HG03103 (cell line): Measurements from ENCODE around the gene PTPRN2.
"Not testable (repeated sequence)": the region's sequence is repeated elsewhere in the genome, so short reads cannot be mapped to it uniquely, and the experiment has no call there.

ENCODE experiments used
- ATAC-seq: cut with Tn5 transposase; IDR thresholded peaks from one replicate; pipeline ENCODE4 v1.9.1; 2021; ENCODE audit warnings: low read depth; ENCODE audit not compliant: unreplicated experiment

PTPRN2 gene

DNA sequence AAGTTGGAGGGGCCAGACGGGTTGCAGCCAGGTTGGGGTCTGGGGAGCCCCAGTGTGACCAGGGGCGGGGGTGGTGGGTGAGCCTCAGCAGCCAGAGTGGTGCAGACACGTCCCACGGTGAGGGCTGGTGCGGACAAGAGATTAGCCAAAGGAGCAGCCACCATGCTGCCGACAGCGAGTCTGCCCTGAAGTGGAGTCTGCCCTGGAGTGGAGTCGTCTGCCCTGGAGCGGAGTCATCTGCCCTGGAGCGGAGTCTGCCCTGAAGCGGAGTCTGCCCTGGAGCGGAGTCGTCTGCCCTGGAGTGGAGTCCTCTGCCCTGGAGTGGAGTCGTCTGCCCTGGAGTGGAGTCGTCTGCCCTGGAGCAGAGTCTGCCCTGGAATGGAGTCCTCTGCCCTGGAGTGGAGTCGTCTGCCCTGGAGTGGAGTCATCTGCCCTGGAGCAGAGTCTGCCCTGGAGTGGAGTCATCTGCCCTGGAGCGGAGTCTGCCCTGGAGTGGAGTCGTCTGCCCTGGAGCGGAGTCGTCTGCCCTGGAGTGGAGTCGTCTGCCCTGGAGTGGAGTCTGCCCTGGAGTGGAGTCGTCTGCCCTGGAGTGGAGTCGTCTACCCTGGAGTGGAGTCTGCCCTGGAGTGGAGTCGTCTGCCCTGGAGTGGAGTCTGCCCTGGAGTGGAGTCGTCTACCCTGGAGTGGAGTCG lies 64.3 kb downstream of the PTPRN2 start:
- not testable (repeated sequence) for ATAC-seq

- not testable (repeated sequence) for ATAC-seq
Measured at GRCh38 chr7:158521795-158522194, 65.8 kb downstream of the PTPRN2 start.

DNA sequence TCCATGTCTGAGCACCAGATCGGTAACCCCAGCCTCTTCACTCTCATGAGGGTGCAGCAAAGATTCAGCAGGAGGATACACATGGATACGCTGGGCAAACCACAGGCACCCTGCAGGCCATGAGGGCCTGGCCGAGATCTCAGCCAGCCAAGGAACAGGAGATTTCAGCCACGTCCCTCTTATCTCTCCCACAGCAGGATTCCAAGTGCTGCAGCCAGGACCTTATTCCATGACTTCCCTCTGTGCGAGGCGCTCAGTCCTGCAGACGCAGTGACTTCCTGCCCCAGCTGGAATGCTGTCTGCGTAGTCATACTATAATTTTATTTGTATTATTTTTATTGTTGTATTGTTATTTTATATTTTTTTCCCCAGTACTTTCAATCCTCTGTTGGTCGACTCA lies 66.8 kb downstream of the PTPRN2 start:
- ATAC-seq = no peak

DNA sequence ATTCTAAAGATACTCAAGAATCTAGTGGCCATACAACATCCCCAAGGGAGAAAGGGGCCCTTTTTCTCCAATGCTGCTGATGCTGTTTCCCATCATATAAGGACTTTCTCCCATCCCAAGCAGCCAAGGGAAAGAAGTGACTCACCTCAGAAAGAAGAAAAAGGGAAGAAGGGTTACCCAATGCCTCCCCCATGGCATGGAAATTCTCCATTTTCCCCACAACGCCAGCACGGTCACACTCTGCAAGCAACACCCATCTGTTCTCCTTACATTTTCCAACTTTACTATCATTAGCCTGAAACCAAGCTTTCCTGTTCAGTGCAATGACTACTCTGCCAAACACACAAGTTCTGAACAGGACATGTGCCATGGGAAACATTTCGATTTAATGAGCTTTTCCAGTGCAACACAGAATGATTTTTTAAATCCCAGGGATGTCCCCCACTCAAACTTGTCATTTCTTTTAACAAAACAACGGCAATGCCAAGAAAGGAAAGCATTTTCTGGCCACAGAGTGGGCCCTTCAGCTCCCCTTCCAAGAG lies 67.9 kb downstream of the PTPRN2 start:
- no peak for ATAC-seq

GRCh38 chr7:158518980-158519632 lies 68.5 kb downstream of the PTPRN2 start:
- no peak for ATAC-seq

GRCh38 chr7:158517571-158517970 lies 70.1 kb downstream of the PTPRN2 start:
- no peak for ATAC-seq

GRCh38 chr7:158517072-158517471 lies 70.6 kb downstream of the PTPRN2 start:
- no peak for ATAC-seq

- ATAC-seq = no peak
Measured at GRCh38 chr7:158516524-158516923, 71.1 kb downstream of the PTPRN2 start.

- ATAC-seq = no peak
Measured at GRCh38 chr7:158512869-158513268, 74.8 kb downstream of the PTPRN2 start.

DNA sequence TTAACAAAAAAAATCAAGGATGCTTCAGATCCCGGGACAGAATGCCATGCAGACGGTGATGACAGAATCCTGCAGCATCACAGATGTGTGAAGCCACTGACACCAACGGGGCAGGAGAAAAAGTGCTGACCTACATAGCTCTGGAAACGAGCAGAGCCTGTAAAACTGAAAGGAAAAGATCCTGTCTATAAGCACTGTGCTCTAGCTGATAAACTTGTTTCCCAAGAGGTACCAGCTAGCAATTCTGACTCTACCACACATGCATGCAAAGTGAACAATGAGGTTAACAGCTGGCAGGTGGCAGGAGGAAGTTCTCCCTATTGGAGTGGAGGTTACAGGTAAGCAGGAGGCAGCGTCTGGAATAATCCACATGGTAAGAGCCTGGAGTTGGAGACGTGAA lies 75.6 kb downstream of the PTPRN2 start:
- ATAC-seq = no peak

GRCh38 chr7:158508802-158509385 lies 78.7 kb downstream of the PTPRN2 start:
- ATAC-seq = no peak

GRCh38 chr7:158508321-158508720 lies 79.3 kb downstream of the PTPRN2 start:
- not testable (repeated sequence) for ATAC-seq

DNA sequence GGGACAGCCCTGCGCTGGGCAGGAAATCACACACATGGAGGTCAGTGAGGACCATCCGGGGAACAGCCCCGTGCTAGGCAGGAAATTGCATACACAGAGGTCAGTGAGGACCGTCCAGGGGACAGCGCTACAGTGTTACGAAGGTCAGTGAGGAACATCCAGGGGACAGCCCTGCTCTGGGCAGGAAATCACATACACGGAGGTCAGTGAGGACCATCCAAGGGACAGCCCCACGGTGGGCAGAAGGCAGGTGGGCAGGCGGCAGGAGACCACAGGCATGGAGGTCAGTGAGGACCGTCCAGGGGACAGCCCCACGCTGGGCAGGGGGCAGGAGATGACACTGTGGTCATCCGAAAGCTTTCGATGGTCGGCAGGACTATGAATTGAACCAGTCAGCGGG lies 79.7 kb downstream of the PTPRN2 start:
- ATAC-seq = no peak

GRCh38 chr7:158507175-158507574 lies 80.4 kb downstream of the PTPRN2 start:
- not testable (repeated sequence) for ATAC-seq

- no peak for ATAC-seq
Measured at GRCh38 chr7:158506626-158507025, 81.0 kb downstream of the PTPRN2 start.

- ATAC-seq = no peak
Measured at GRCh38 chr7:158505683-158506082, 81.9 kb downstream of the PTPRN2 start.

GRCh38 chr7:158502068-158502750 lies 85.4 kb downstream of the PTPRN2 start:
- no peak for ATAC-seq

- ATAC-seq = no peak
Measured at GRCh38 chr7:158501393-158502067, 86.1 kb downstream of the PTPRN2 start.

GRCh38 chr7:158500651-158501052 lies 87.0 kb downstream of the PTPRN2 start:
- no peak for ATAC-seq

DNA sequence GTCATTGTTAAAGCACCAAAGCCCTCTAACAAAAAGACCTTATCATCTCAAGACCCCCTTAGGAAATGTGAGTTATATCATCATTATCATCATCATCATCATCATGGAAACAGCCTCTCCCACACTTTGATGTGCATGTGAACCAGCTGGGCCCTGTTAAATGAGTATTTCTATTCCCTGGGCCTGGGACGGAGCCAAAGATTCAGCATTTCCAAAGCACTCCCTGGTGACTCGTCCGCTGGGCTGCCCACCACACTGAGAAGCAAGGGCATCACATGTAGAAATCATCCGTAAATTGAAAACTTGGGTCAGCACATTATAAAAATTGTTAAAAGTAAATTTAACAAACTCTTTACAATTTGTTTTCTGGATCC lies 88.6 kb downstream of the PTPRN2 start:
- no peak for ATAC-seq
